ENCODE measurements around the gene ARPIN. TPM values are rescaled to one million over a fixed set of nuclear protein-coding genes. Genes with fewer than 3 reads are reported as not detected.

Gene ARPIN
- total and polyA plus RNA-seq, 9 of the 15 experiments (the other 6 are each of a cell fraction or from before 2014, with no cell fraction given) = not detected

- no peaks in the 10 kb centered on the region for H4K20me1 ChIP-seq (replicated peaks; ENCODE audit: control insufficient read depth, insufficient read depth, low read length)
- 1% methylated on average over 56 of the region's 62 CpGs for WGBS (ENCODE audit: insufficient coverage, low coverage, missing lambda C conversion rate)
- H3K9me3 ChIP-seq (replicated peaks; ENCODE audit: control insufficient read depth, insufficient read depth, low read depth, low read length) = no peaks in the 10 kb centered on the region
- H3K79me2 ChIP-seq (ENCODE audit: control insufficient read depth, insufficient read depth, low read length) = peaks cover 34% of the 10 kb centered on the region
- H3K27ac ChIP-seq (ENCODE audit: extremely low read depth, low read depth, low read length) = peak within 1 kb of the TSS; percentile 86
- H3K4me1 ChIP-seq (replicated peaks in 1 of 2; ENCODE audit: control insufficient read depth in 2 of 2, insufficient read depth in 2 of 2, low read length in 2 of 2) = peaks cover 2 to 6% of the 10 kb centered on the region in 2 experiments; a peak in 2 of 5 replicates
- FAIRE-seq (peak; percentile 94), ATAC-seq (peak; percentile 94), DNase-seq (ENCODE audit: extremely low read depth in 1 of 4, low spot score in 3 of 4) (peak; percentile 83 to 96 (median 86))
- in situ Hi-C loops (cut with MboI) (no loop called here), intact Hi-C loops (cut with micrococcal nuclease) (loop anchor here (5.0 kb wide), 1 partner anchor 132 kb away; no protein-coding TSS in a partner anchor)
- H3K4me3 ChIP-seq = peak within 1 kb of the TSS; percentile 78
- H3K4me2 ChIP-seq (ENCODE audit: insufficient read depth, low read length) = peak within 1 kb of the TSS; percentile 91
- no peaks in the 10 kb centered on the region for H3K9me1 ChIP-seq (ENCODE audit: control insufficient read depth, insufficient read depth, low read length)
- peak within 1 kb of the TSS; percentile 98 for H2AFZ ChIP-seq (ENCODE audit: low read depth, low read length)
- POLR2A ChIA-PET = interaction anchor here (0.6 to 1.8 kb wide), 16 partner anchors 12 to 976 kb away, joined by 3 to 8 read pairs (median 3); partner anchors contain the start of gene IDH2
- H3K36me3 ChIP-seq (ENCODE audit: control insufficient read depth, insufficient read depth, low read length) = peaks cover 9% of the 10 kb centered on the region; the same call in 2 of the 3 replicates
- BruUV-seq (replicated peaks) = TSS peak; percentile 94
- CTCF ChIA-PET (ENCODE audit: low intra/inter-chr PET ratio) = interaction anchor here (1.0 kb wide), 1 partner anchor 78 kb away, joined by 4 read pairs; no protein-coding TSS in a partner anchor
- H3K27me3 ChIP-seq (ENCODE audit: control insufficient read depth in 2 of 2, insufficient read depth in 2 of 2, low read length in 2 of 2) = no peaks in the 10 kb centered on the region
- H3K9ac ChIP-seq (ENCODE audit: insufficient read depth in 1 of 2, low read depth in 2 of 2, low read length in 2 of 2) = peak within 1 kb of the TSS; percentile 92 to 93
- TF ChIP-seq ARID2 (IDR thresholded peaks at IDR 0.05) (no peak), ZNF274 (IDR thresholded peaks at IDR 0.05; ENCODE audit: borderline replicate concordance, low read depth, low read length) (no peak), CSDE1 (IDR thresholded peaks at IDR 0.05) (no peak), MBD2 (IDR thresholded peaks at IDR 0.05; ENCODE audit: borderline replicate concordance, low read depth) (peak; percentile 82; the same call in 1 of the 2 replicates), ZNF561 (CRISPR knock-in tag; conservative IDR thresholded peaks at IDR 0.05) (no peak), ZFX (CRISPR knock-in tag; IDR thresholded peaks at IDR 0.05) (peak; percentile 88), POLR2AphosphoS2 (IDR thresholded peaks at IDR 0.05; ENCODE audit: low read length) (no peak), SNIP1 (IDR thresholded peaks at IDR 0.05; ENCODE audit: low read depth) (no peak), ZBTB34 (CRISPR knock-in tag; IDR thresholded peaks at IDR 0.05) (no peak), BRD9 (IDR thresholded peaks at IDR 0.05; ENCODE audit: low read depth, partially characterized antibody) (peak; percentile 59), STAT5B (CRISPR knock-in tag; IDR thresholded peaks at IDR 0.05) (no peak), NCOR1 (IDR thresholded peaks at IDR 0.05) (peak; percentile 58), ATF1 (CRISPR knock-in tag; IDR thresholded peaks at IDR 0.05) (no peak), ATF1 (tag; IDR thresholded peaks at IDR 0.05) (peak; percentile 94), ZNF780A (CRISPR knock-in tag; IDR thresholded peaks at IDR 0.05) (no peak), THAP7 (CRISPR knock-in tag; IDR thresholded peaks at IDR 0.05) (peak; percentile 97), ZNF282 (CRISPR knock-in tag; IDR thresholded peaks at IDR 0.05) (no peak)
- TF ChIP-seq, protein P1, sequence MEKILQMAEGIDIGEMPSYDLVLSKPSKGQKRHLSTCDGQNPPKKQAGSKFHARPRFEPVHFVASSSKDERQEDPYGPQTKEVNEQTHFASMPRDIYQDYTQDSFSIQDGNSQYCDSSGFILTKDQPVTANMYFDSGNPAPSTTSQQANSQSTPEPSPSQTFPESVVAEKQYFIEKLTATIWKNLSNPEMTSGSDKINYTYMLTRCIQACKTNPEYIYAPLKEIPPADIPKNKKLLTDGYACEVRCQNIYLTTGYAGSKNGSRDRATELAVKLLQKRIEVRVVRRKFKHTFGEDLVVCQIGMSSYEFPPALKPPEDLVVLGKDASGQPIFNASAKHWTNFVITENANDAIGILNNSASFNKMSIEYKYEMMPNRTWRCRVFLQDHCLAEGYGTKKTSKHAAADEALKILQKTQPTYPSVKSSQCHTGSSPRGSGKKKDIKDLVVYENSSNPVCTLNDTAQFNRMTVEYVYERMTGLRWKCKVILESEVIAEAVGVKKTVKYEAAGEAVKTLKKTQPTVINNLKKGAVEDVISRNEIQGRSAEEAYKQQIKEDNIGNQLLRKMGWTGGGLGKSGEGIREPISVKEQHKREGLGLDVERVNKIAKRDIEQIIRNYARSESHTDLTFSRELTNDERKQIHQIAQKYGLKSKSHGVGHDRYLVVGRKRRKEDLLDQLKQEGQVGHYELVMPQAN (IDR thresholded peaks at IDR 0.05; ENCODE audit: borderline replicate concordance) = peak; percentile 67; the same call in 1 of the 2 replicates
- TF ChIP-seq, protein P2, sequence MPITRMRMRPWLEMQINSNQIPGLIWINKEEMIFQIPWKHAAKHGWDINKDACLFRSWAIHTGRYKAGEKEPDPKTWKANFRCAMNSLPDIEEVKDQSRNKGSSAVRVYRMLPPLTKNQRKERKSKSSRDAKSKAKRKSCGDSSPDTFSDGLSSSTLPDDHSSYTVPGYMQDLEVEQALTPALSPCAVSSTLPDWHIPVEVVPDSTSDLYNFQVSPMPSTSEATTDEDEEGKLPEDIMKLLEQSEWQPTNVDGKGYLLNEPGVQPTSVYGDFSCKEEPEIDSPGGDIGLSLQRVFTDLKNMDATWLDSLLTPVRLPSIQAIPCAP (CRISPR knock-in tag; IDR thresholded peaks at IDR 0.05; ENCODE audit: borderline replicate concordance) = no peak
Measured at GRCh38 chr15:89893696-89894447, 18.9 kb downstream of the ARPIN start, which contains the start of gene AP3S2. Gene AP3S2, minus strand, starts transcription at chr15:89893994. Its CDS starts 45 bp downstream, at chr15:89893949.
